ENCODE data around the gene UBE2J1.

The UBE2J1 gene

GRCh38 chr6:89364586-89364985, 12.1 kb upstream of the UBE2J1 start:
- DNase-seq (no peak), ATAC-seq (no peak)

- DNase-seq, result no peak
- ATAC-seq, result no peak
Observed at GRCh38 chr6:89361171-89361570, 8.6 kb upstream of the UBE2J1 start.

GRCh38 chr6:89360415-89360999, 8.0 kb upstream of the UBE2J1 start:
- DNase-seq, result no peak
- ATAC-seq, result peak; percentile 77

- DNase-seq (no peak), ATAC-seq (no peak)
Observed at GRCh38 chr6:89359561-89359960, 7.0 kb upstream of the UBE2J1 start.

DNA sequence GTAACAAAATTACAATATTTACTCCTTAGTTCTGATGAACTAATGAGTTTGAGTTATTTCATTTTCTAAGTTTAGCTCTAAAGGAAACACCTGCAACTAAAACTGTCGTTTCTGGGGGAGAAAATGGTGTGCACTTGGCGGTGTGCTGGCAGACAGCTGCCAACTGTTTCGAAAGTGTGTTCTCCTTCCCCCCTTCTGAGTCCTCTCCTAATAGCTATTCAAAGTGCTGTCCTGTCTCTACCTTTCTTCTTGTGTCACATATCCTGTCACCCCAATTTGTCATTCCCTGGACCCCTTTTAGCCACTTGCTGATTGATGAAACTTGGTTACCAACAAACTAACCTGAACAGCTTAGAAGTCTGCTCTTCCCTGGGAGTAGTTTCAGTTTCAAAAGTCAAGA, 4.9 kb upstream of the UBE2J1 start:
- ATAC-seq (no peak), DNase-seq (no peak)

DNA sequence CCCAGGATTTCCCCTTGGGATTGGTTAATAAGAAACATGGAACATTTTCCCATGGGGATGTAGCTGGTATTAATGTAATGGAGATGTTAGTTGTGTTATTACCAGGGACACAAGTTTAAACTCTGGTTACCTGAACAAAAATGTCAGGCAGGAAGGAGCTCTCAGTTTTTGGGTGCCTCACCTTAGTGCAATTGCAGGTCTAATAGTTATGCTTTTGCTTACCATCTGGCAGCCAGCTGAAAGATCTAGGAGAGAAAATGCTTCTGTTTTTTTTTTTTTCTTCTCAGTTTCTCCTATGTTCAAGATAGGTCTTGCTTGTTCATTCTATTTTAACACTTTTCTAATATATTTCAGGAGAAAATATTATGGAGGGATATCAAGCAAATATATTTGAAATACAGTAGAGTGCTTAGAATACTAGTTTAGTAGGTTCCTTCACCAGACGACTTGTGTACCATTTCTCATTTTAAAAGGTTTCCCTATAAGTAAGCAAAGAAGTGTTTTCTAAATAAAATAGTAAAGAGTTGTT, 4.2 kb upstream of the UBE2J1 start:
- DNase-seq (no peak), ATAC-seq (no peak)

DNA sequence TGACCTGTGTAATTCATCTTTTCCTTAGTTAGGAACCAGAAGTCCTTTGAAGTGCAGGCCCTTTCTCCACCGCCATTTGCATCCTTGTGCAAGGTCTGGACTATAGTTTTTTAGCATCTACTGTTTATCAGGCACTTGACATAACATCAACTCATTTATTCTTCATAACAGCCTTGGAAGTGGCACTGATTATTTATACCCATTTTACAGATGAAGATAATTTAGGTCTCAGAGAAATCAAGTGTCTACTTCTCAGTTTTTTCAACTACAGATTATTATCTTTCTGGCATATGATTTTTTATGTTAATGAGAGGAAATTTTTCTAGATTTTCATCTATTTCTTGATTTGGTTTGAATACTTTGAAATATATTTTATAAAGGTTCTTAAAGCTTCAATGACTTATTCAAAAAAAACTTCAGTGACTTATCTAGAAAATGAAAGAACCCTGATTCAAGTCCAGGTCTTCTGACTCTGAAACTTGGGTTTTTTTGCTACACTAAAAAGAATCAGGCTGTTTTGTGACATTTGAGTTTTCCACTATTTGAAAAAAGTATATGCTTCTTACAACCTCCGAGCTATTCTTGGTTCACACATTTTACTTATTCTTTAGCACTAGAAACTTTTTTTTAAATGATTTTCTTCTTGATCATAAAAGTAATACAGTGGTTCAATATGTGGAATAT, 3.1 kb upstream of the UBE2J1 start:
- ATAC-seq (no peak), DNase-seq (no peak)

DNA sequence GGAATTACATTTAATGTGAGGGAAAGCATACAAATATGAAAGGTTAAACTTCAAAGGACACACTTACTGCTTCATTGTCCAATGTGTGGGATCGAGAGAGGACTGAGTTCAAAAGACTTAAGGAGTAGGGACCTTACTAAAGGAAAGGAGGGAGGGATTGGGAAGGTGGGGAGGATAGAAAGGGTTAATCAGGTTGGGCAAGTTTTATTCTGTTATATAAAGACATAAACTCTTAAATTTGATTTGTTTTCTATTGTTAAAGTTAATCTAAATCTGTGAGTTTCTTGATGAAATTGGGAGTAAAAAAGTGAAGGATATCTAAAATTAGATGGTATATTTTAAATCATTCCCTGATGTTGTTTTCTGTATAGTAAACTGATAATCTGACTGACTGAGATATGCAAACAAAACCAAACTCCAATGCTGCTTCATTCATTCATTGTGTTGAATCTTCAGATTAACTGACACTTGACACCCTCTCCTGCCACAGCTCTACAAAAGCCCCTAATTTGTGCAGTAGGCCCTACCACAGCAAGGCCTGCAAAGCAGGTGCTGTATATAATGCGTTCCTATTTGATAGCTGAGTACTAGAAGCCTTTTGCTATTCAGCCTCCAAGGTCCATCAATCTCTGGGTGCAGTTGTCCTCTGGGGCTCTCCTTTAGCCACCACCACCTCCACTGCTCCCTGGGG, 1.3 kb upstream of the UBE2J1 start:
- no peak for DNase-seq
- ATAC-seq, result no peak

DNA sequence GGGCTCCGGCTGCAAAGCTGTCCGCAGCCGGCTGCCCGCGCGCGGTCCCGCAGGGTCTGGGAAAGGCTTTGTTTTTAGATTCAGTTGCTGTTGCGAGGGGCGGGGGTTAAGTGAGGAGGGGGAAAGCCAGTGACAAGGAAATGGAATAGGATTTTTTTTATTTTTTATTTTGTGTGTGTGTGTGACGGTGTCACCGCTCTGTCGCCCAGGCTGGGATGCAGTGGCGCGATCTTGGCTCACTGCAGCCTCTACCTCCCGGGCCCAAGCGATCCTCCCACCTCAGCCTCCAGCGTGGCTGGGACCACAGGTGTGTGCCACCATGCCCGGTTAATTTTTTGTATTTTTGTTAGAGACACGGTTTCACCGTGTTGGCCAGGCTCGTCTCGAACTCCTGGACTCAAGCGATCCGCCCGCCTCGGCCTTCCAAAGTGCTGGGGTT, 615 bp upstream of the UBE2J1 start:
- DNase-seq, result no peak
- no peak for ATAC-seq

- ATAC-seq (no peak), DNase-seq (no peak)
Observed at GRCh38 chr6:89351671-89352277, 748 bp downstream of the UBE2J1 start.

- DNase-seq (no peak), ATAC-seq (no peak)
Observed at GRCh38 chr6:89350281-89350966, 2.1 kb downstream of the UBE2J1 start.

GRCh38 chr6:89348372-89348771, 4.2 kb downstream of the UBE2J1 start:
- no peak for ATAC-seq
- no peak for DNase-seq

DNA sequence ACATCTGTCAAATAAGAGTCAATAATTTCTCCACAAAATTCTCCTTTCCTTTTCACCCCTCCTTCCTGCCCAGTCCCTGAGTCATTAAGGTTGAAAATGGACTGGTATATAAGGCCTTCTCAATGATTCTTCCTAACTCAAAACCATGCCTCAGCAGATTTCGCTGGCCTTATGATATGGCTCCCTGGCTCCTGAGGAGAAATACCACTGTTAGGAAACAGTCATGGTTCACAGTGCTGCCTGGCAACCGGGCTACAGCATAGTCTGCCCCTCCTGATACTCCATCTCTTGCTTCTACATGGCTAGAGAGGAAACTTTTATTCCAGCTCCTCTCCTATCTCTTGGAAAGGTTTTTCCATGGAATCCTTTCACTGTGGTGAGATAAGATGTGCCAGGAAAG, 4.7 kb downstream of the UBE2J1 start:
- DNase-seq (no peak), ATAC-seq (no peak)

DNA sequence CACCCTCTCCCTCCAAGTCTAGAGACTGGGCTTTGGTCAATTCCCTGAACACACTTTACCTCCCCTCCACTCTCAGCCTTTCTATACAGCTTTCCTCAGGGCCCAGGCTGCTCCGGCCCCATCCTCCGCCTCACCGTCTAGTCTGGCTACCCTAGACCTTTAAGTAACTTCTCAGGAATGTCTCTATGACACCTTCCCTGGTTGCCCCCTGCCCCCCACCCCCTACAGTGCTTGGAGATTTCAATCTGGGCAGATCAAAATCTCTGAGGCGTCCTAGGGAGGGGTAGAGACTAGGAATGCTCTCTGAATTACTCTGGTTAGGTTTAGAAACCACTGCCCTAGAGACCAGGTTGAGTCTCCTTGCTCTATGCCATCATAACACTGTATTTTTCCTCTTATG, 6.1 kb downstream of the UBE2J1 start:
- DNase-seq (no peak), ATAC-seq (no peak)

DNA sequence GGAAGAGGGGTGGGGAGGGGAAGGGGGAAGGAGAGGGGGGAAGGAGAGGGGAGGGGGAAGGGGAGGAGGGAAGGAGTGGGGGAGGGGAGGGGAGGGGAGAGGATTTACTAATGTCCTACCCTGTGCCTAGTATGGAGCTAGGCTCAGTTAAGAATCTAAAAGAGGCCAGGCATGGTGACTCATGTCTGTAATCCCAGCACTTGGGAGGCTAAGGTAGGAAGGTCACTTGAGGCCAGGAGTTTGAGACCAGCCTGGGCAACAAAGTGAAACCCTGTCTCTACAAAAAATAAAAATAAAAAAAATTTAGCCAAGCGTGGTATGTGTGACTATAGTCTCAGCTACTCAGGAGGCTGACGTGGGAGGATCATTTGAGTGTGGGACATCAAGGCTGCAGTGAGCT, 13.0 kb downstream of the UBE2J1 start:
- no peak for ATAC-seq
- DNase-seq, result no peak

DNA sequence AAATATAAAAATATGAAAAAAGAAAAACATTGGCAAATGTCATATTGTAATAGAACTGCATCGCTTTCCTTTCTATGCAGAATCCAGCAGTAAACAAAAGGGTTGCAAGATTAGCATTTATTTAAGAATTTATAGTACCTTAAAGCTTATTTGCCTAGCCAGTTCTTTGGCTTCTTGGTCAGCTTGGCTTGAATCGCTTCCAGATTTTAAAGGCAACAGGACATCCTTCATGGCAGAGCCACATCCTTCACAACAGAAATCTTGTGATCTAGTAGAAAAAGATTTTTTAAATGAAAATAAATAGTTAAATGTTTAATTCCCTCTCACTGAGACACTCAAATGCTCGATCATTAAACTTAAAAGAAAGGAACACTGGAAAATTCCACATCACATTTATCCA, 17.4 kb downstream of the UBE2J1 start:
- DNase-seq (no peak), ATAC-seq (no peak)

- no peak for DNase-seq
- ATAC-seq, result no peak
Observed at GRCh38 chr6:89330910-89331309, 21.6 kb downstream of the UBE2J1 start.

DNA sequence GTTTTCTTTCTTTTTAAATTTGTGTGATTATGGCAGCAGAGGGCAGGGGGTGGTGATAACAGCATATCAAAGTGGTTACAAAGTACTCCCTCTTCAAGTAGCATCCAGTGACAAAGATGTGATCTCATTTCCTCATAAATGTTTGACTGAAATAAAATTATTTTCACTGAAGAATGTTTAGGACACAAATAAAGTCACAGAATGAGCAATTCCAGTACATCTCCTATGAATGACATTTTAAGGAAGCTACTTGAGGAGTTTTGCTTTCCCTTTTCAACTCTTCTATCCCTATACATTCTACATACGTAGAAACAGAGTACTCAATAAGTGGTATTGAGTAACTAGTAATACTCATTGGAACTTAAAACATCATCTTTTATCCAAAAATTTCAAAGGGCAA, 23.5 kb downstream of the UBE2J1 start:
- no peak for ATAC-seq
- no peak for DNase-seq

- DNase-seq, result no peak
- ATAC-seq, result no peak
Observed at GRCh38 chr6:89324304-89324703, 28.2 kb downstream of the UBE2J1 start.

- DNase-seq (no peak), ATAC-seq (no peak)
Observed at GRCh38 chr6:89323511-89323971, 29.0 kb downstream of the UBE2J1 start.

- no peak for DNase-seq
- no peak for ATAC-seq
Observed at GRCh38 chr6:89321131-89321970, 31.2 kb downstream of the UBE2J1 start.

All from stimulated activated naive CD8-positive, alpha-beta T cell treated with anti-CD3 and anti-CD28 coated beads, Interleukin-15, Interleukin-2, amounts not matched to agents 100 U/mL and 50 U/mL, for 24 hours (primary cell).